ENCODE measurements around the gene GGACT.

GRCh38 chr13:100560498-100561157, 28.0 kb downstream of the GGACT start:
- no peak for TF ChIP-seq TARDBP (IDR thresholded peaks at IDR 0.05)
- no peak for TF ChIP-seq FOXM1 (IDR thresholded peaks at IDR 0.05; ENCODE audit: borderline replicate concordance)
- TF ChIP-seq BHLHE40 (IDR thresholded peaks at IDR 0.05; ENCODE audit: borderline replicate concordance), result no peak
- TF ChIP-seq ARNT (IDR thresholded peaks at IDR 0.05), result no peak
- no peak for TF ChIP-seq CTBP1 (IDR thresholded peaks at IDR 0.05; ENCODE audit: borderline replicate concordance)
- TF ChIP-seq HDGF (IDR thresholded peaks at IDR 0.05; ENCODE audit: borderline replicate concordance), result no peak
- no peak for TF ChIP-seq SUZ12 (IDR thresholded peaks at IDR 0.05)
- no peak for TF ChIP-seq FOXK2 (IDR thresholded peaks at IDR 0.05)
- TF ChIP-seq SP1 (IDR thresholded peaks at IDR 0.05), result no peak
- TF ChIP-seq FOXA1 (IDR thresholded peaks at IDR 0.05), result no peak
- no peak for TF ChIP-seq ZNF384 (IDR thresholded peaks at IDR 0.05)
- no peak for TF ChIP-seq L3MBTL2 (conservative IDR thresholded peaks at IDR 0.05)
